Upper lobe of left lung (tissue), 6 donors: ENCODE results near the gene CNGB1. TPM values are rescaled to one million over a fixed set of nuclear protein-coding genes. Genes with fewer than 3 reads are reported as not detected.
"Not testable (repeated sequence)": the region's sequence is repeated elsewhere in the genome, so short reads cannot be mapped to it uniquely, and the experiment has no call there.

ENCODE experiments used
- ATAC-seq, 2 donors: fragments of 200-7000 bp; cut with Tn5 transposase; one replicate each; pipeline ENCODE4 v1.9.1; 2022; ENCODE audit warnings: mild to moderate bottlenecking in 2 of 2, moderate library complexity in 2 of 2; ENCODE audit not compliant: low FRiP score in 2 of 2
- DNase-seq, 2 donors: peaks; one replicate each; pipeline ENCODE4 v3.0.0-alpha.2; 2019 to 2020
- H3K27ac ChIP-seq, 4 donors: fragments of 200-600 bp; sonication (generic); one replicate each; pipeline ENCODE4 v1.5.1; 2016 to 2019
- H3K27me3 ChIP-seq, 4 donors: fragments of 200-600 bp; sonication (generic); one replicate each; pipeline ENCODE4 v1.5.1; 2017 to 2019
- H3K36me3 ChIP-seq, 4 donors: fragments of 200-600 bp; sonication (generic); one replicate each; pipeline ENCODE4 v1.5.1; 2016 to 2019
- H3K4me1 ChIP-seq, 4 donors: fragments of 200-600 bp; sonication (generic); one replicate each; pipeline ENCODE4 v1.5.1; 2018 to 2019
- H3K4me3 ChIP-seq, 4 donors: fragments of 200-600 bp; sonication (generic); one replicate each; pipeline ENCODE4 v1.5.1; 2017 to 2019; ENCODE audit warnings: mild to moderate bottlenecking in 2 of 4, moderate library complexity in 1 of 4
- H3K9me3 ChIP-seq, 4 donors: fragments of 200-600 bp; sonication (generic); one replicate each; pipeline ENCODE4 v1.5.1; 2018 to 2019
- CTCF ChIP-seq, 6 experiments: fragments of 450-650 bp in 4 of 6; fragments of 200-600 bp in 2 of 6; sonication (generic) in 2 of 6; IDR thresholded peaks; one replicate each; pipeline ENCODE4 v1.5.1; 2016 to 2019; ENCODE audit warnings: antibody characterized with exemption in 6 of 6
- EP300 ChIP-seq, 4 donors: sonication (generic); formaldehyde crosslinking; IDR thresholded peaks; one replicate each; pipeline ENCODE4 v1.5.1; 2017; ENCODE audit warnings: antibody characterized with exemption in 4 of 4, control low read depth in 2 of 4
- POLR2A ChIP-seq, 4 donors: fragments of 450-650 bp; IDR thresholded peaks; one replicate each; pipeline ENCODE4 v1.5.1; 2016 to 2017; ENCODE audit warnings: antibody characterized with exemption in 4 of 4, mild to moderate bottlenecking in 2 of 4
- POLR2AphosphoS5 ChIP-seq, 2 donors: sonication (generic); formaldehyde crosslinking; IDR thresholded peaks; one replicate each; pipeline ENCODE4 v1.5.1; 2017; ENCODE audit warnings: antibody characterized with exemption in 2 of 2
- WGBS, 2 donors: methylation state at CpG; one replicate each; pipeline ENCODE4 v1.1.5; 2017 to 2018; 5-methylcytosine and 5-hydroxymethylcytosine counted together
- total RNA-seq, 6 donors: library from RNA; depleted of rRNA in 4 of 6; stranded (reverse); fragments of >200 nt in 4 of 6; gene quantifications; one replicate each; pipeline versions ENCODE4 v1.1.0 to v1.2.1, GENCODE V29; 2016 to 2021
- donor health status: DM: no; HTN: no; CAD: no; lungs with moderate emphysema.
- donor health status: DM: no; HTN: yes; CAD: no; lungs with severe emphysema.

The CNGB1 gene
- total RNA-seq, 6 donors from 2014 or later = 0.06 to 0.39 TPM; not detected in 4

- ATAC-seq = no peak
- TF ChIP-seq EP300 (IDR thresholded peaks at IDR 0.05) = no peak
- no peak for TF ChIP-seq POLR2A (IDR thresholded peaks at IDR 0.05)
- no peak for TF ChIP-seq POLR2AphosphoS5 (IDR thresholded peaks at IDR 0.05)
- no peak for TF ChIP-seq CTCF (IDR thresholded peaks at IDR 0.05)
- Histone ChIP-seq H3K9me3 (no peaks in the 10 kb centered on the region), H3K27me3 (no peaks in the 10 kb centered on the region), H3K4me3 (no peak overlapping the region), H3K4me1 (peaks cover 0 to 1% (median 0%) of the 10 kb centered on the region in 4 donors), H3K27ac (no peak overlapping the region), H3K36me3 (no peaks in the 10 kb centered on the region)
- 85 to 88% methylated on average over 3 to 13 of the region's 13 CpGs for WGBS, 2 donors
- DNase-seq = no peak
Measured at GRCh38 chr16:57946181-57946801, 24.6 kb downstream of the CNGB1 start.

- ATAC-seq (no peak), DNase-seq (no peak)
- Histone ChIP-seq H3K36me3 (no peaks in the 10 kb centered on the region), H3K27me3 (no peaks in the 10 kb centered on the region), H3K9me3 (no peaks in the 10 kb centered on the region), H3K27ac (no peak overlapping the region), H3K4me1 (peaks cover 0 to 6% (median 0%) of the 10 kb centered on the region in 4 donors), H3K4me3 (no peak overlapping the region)
- WGBS, 2 donors = 61 to 77% methylated on average over 4 to 7 of the region's 7 CpGs
- TF ChIP-seq EP300 (IDR thresholded peaks at IDR 0.05) = no peak
- no peak for TF ChIP-seq CTCF (IDR thresholded peaks at IDR 0.05)
- TF ChIP-seq POLR2AphosphoS5 (IDR thresholded peaks at IDR 0.05) = no peak
- no peak for TF ChIP-seq POLR2A (IDR thresholded peaks at IDR 0.05)
Measured at GRCh38 chr16:57945740-57946138, 25.2 kb downstream of the CNGB1 start.

GRCh38 chr16:57944970-57945739 lies 25.8 kb downstream of the CNGB1 start:
- DNase-seq (no peak), ATAC-seq (no peak)
- Histone ChIP-seq H3K27me3 (no peaks in the 10 kb centered on the region), H3K4me1 (peaks cover 0 to 6% (median 0%) of the 10 kb centered on the region in 4 donors), H3K4me3 (no peak overlapping the region), H3K36me3 (no peaks in the 10 kb centered on the region), H3K27ac (no peak overlapping the region), H3K9me3 (no peaks in the 10 kb centered on the region)
- TF ChIP-seq POLR2AphosphoS5 (IDR thresholded peaks at IDR 0.05) = no peak
- no peak for TF ChIP-seq POLR2A (IDR thresholded peaks at IDR 0.05)
- no peak for TF ChIP-seq EP300 (IDR thresholded peaks at IDR 0.05)
- 92 to 93% methylated on average over 9 of the region's 9 CpGs for WGBS, 2 donors

- H3K4me1 ChIP-seq = peaks cover 9 to 22% (median 14%) of the 10 kb centered on the region in 4 donors
- H3K27me3 ChIP-seq, H3K4me3 ChIP-seq, H3K27ac ChIP-seq, ATAC-seq, H3K36me3 ChIP-seq, DNase-seq, H3K9me3 ChIP-seq: not testable (repeated sequence)
- WGBS, 2 donors = 75 to 76% methylated on average over 8 of the region's 8 CpGs
Measured at GRCh38 chr16:57943381-57943780, 27.5 kb downstream of the CNGB1 start.

- H3K27me3 ChIP-seq, ATAC-seq, H3K36me3 ChIP-seq, H3K4me3 ChIP-seq, DNase-seq, H3K9me3 ChIP-seq, H3K27ac ChIP-seq: not testable (repeated sequence)
- peaks cover 9 to 25% (median 14%) of the 10 kb centered on the region in 4 donors for H3K4me1 ChIP-seq
- WGBS, 2 donors = 90 to 91% methylated on average over 2 of the region's 2 CpGs
Measured at GRCh38 chr16:57941901-57942300, 29.0 kb downstream of the CNGB1 start.

- no peaks in the 10 kb centered on the region for H3K27me3 ChIP-seq
- 30 to 45% methylated on average over 7 to 11 of the region's 11 CpGs for WGBS, 2 donors
- TF ChIP-seq EP300 (IDR thresholded peaks at IDR 0.05) (no peak), POLR2A (IDR thresholded peaks at IDR 0.05) (no peak), POLR2AphosphoS5 (IDR thresholded peaks at IDR 0.05) (no peak), CTCF (IDR thresholded peaks at IDR 0.05) (no peak)
- H3K36me3 ChIP-seq = no peaks in the 10 kb centered on the region
- H3K4me1 ChIP-seq = peaks cover 9 to 25% (median 14%) of the 10 kb centered on the region in 4 donors
- peak in 1 of 2 donors; percentile 83 for DNase-seq
- H3K27ac ChIP-seq = no peak overlapping the region
- no peak for ATAC-seq
- no peak overlapping the region for H3K4me3 ChIP-seq
- no peaks in the 10 kb centered on the region for H3K9me3 ChIP-seq
Measured at GRCh38 chr16:57941016-57941664, 29.8 kb downstream of the CNGB1 start.
